ENCODE results near the gene GPR157. TPM values are rescaled to one million over a fixed set of nuclear protein-coding genes. Genes with fewer than 3 reads are reported as not detected.

The GPR157 gene
- total RNA-seq = 3.9 and 4.9 TPM in 2 replicates

GRCh38 chr1:9128520-9129265, at the start of gene GPR157:
Gene GPR157 (minus strand): TSS chr1:9129102. CDS start chr1:9129027, 75 bp downstream.

GRCh38 chr1:9069326-9070100, 59.4 kb downstream of the GPR157 start, which contains the start of gene SLC2A5:
Gene SLC2A5 (minus strand): TSS chr1:9069635. CDS start chr1:9069536, 99 bp downstream.

Small RNA genes within 50 kb of the gene (small RNA-seq; reads per million reads assigned to genes)
- 0.21 reads per million for gene RF00424

Other genes starting within 250 kb of the GPR157 start
- gene CA6, start 183.2 kb downstream of the GPR157 start, total RNA-seq = not detected in 2 replicates
- not detected in 2 replicates for gene SLC2A7, start 102.7 kb downstream of the GPR157 start, total RNA-seq
- gene SLC2A5, start 59.5 kb downstream of the GPR157 start, total RNA-seq = under 0.01 and 0.33 TPM in 2 replicates
- gene H6PD, start 105.7 kb upstream of the GPR157 start, total RNA-seq = 31.7 and 32.7 TPM in 2 replicates
- gene SPSB1, start 163.8 kb upstream of the GPR157 start, total RNA-seq = 29.0 and 67.6 TPM in 2 replicates

All from vein endothelial cell (primary cell).